Measurements from ENCODE around the gene MATN4.
A peak's percentile ranks its signal among the peaks of the same experiment; 100 is the strongest.

MATN4 gene

GRCh38 chr20:45294003-45294368 lies 14.1 kb downstream of the MATN4 start:
- TF ChIP-seq, protein P1, sequence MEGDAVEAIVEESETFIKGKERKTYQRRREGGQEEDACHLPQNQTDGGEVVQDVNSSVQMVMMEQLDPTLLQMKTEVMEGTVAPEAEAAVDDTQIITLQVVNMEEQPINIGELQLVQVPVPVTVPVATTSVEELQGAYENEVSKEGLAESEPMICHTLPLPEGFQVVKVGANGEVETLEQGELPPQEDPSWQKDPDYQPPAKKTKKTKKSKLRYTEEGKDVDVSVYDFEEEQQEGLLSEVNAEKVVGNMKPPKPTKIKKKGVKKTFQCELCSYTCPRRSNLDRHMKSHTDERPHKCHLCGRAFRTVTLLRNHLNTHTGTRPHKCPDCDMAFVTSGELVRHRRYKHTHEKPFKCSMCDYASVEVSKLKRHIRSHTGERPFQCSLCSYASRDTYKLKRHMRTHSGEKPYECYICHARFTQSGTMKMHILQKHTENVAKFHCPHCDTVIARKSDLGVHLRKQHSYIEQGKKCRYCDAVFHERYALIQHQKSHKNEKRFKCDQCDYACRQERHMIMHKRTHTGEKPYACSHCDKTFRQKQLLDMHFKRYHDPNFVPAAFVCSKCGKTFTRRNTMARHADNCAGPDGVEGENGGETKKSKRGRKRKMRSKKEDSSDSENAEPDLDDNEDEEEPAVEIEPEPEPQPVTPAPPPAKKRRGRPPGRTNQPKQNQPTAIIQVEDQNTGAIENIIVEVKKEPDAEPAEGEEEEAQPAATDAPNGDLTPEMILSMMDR (conservative IDR thresholded peaks at IDR 0.05; ENCODE audit: low read depth, low read length), result peak; percentile 69
- no peak overlapping the region for H3K9ac ChIP-seq
- no peak overlapping the region for H3K27ac ChIP-seq
- no peaks in the 10 kb centered on the region for H3K79me2 ChIP-seq (ENCODE audit: insufficient read depth, low read depth)
- no peaks in the 10 kb centered on the region for H3K36me3 ChIP-seq (ENCODE audit: insufficient read depth)
- peaks cover 42% of the 10 kb centered on the region for H3K4me1 ChIP-seq (ENCODE audit: low read depth, poor library complexity, severe bottlenecking)
- H4K20me1 ChIP-seq (ENCODE audit: insufficient read depth), result no peaks in the 10 kb centered on the region
- peak overlapping the region; percentile 97; the same call in 1 of the 2 replicates for H2AFZ ChIP-seq (ENCODE audit: low read depth)
- no peaks in the 10 kb centered on the region for H3K27me3 ChIP-seq (ENCODE audit: insufficient read depth, low read depth)
- H3K4me3 ChIP-seq (IDR thresholded peaks at IDR 0.05; ENCODE audit: insufficient read depth, low read depth, low read length), result no peak overlapping the region
- H3K4me2 ChIP-seq, result peak overlapping the region; percentile 63; the same call in 1 of the 2 replicates

DNA sequence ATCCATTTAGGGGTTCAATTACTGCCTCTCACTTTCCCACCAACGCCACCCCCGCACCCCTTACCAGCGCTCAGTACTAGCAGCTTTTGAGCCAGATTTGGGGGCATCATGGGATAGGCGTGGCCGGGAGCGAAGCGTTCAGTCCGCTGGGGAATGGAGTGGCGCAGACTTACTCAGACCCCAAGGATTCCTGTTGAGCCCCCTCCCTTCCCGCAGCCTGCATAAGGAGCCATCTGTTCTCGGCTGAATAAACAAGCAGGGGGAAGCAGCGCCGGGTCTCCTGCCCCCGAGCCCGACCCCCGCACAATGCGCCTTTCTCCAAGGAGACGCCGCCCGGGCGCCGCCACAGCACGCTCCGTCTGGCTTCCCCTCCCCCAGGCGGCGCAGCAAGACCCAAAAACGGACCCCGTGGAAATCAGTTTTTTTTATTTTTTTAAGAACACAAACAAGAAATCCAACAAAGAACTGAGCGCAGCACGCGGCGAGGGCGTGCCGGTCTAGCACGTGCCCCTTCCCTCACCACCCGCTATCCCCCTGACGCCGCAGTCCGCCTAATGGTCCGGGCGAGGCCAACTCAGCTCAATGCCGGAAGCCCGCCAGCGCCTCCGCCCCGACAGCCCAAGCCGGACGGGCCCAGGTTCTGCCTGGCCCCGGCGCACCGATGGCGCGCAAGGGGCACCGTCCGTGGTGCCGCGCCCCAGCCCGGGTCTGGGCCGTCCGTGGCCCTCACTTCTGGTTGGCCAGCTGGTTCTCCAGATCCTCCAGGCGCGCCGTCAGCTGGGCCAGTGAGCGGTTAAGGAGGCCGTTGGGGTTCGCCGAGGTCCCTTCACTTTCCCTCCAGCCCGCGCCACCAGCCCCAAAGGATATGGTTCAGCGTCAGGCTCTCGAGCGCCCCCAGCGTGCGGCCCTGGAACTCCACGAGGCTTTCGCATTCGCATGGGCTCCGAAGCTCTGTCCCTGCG lies 14.8 kb downstream of the MATN4 start:
- H3K27ac ChIP-seq, result peak overlapping the region; percentile 83
- peak overlapping the region; percentile 97 for H2AFZ ChIP-seq (ENCODE audit: low read depth)
- TF ChIP-seq, protein P1 (conservative IDR thresholded peaks at IDR 0.05; ENCODE audit: low read depth, low read length), result peak; percentile 90
- peaks cover 42% of the 10 kb centered on the region for H3K4me1 ChIP-seq (ENCODE audit: low read depth, poor library complexity, severe bottlenecking)
- no peak overlapping the region for H3K4me3 ChIP-seq (IDR thresholded peaks at IDR 0.05; ENCODE audit: insufficient read depth, low read depth, low read length)
- H3K9ac ChIP-seq, result peak overlapping the region; percentile 91
- peak overlapping the region; percentile 63 for H3K4me2 ChIP-seq
- H3K36me3 ChIP-seq (ENCODE audit: insufficient read depth), result no peaks in the 10 kb centered on the region
- no peaks in the 10 kb centered on the region for H4K20me1 ChIP-seq (ENCODE audit: insufficient read depth)
- H3K79me2 ChIP-seq (ENCODE audit: insufficient read depth, low read depth), result no peaks in the 10 kb centered on the region
- H3K27me3 ChIP-seq (ENCODE audit: insufficient read depth, low read depth), result no peaks in the 10 kb centered on the region

- Histone ChIP-seq H3K27ac (0 out of 2 replicates have a peak overlapping the region, but pooled peaks have one; percentile 4), H3K4me2 (peak overlapping the region; percentile 63), H4K20me1 (ENCODE audit: insufficient read depth) (no peaks in the 10 kb centered on the region), H3K9ac (no peak overlapping the region), H3K27me3 (ENCODE audit: insufficient read depth, low read depth) (no peaks in the 10 kb centered on the region), H3K4me3 (IDR thresholded peaks at IDR 0.05; ENCODE audit: insufficient read depth, low read depth, low read length) (no peak overlapping the region), H3K36me3 (ENCODE audit: insufficient read depth) (no peaks in the 10 kb centered on the region), H3K4me1 (ENCODE audit: low read depth, poor library complexity, severe bottlenecking) (peaks cover 42% of the 10 kb centered on the region), H2AFZ (ENCODE audit: low read depth) (peak overlapping the region; percentile 97; the same call in 1 of the 2 replicates), H3K79me2 (ENCODE audit: insufficient read depth, low read depth) (no peaks in the 10 kb centered on the region)
- TF ChIP-seq, protein P1 (conservative IDR thresholded peaks at IDR 0.05; ENCODE audit: low read depth, low read length), result no peak
These were observed 15.8 kb downstream of the MATN4 start for GRCh38 chr20:45292343-45292742.

DNA sequence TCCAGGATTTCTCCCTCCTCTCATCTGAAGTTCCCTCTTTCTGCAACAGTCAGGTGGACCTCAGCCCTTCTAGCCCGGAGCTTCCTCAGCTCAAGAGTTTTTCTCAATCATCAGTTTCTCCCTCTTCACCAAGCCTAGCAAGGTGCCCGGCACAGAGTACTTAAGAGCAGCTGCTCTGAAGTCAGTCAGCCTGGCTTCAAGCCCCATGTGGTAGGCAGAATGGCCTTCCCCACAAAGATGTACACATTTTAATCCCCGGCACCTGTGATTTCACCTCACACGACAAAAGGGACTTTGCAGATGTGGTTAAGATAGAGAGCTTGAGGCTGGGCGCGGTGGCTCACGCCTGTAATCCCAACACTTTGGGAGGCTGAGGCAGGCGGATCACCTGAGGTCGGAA lies 16.6 kb downstream of the MATN4 start:
- peak overlapping the region; percentile 69 for H3K4me2 ChIP-seq
- H2AFZ ChIP-seq (ENCODE audit: low read depth), result peak overlapping the region; percentile 17; the same call in 1 of the 2 replicates
- H3K27ac ChIP-seq, result peak overlapping the region; percentile 49
- no peaks in the 10 kb centered on the region for H3K27me3 ChIP-seq (ENCODE audit: insufficient read depth, low read depth)
- no peak overlapping the region for H3K4me3 ChIP-seq (IDR thresholded peaks at IDR 0.05; ENCODE audit: insufficient read depth, low read depth, low read length)
- H4K20me1 ChIP-seq (ENCODE audit: insufficient read depth), result no peaks in the 10 kb centered on the region
- TF ChIP-seq, protein P1 (conservative IDR thresholded peaks at IDR 0.05; ENCODE audit: low read depth, low read length), result no peak
- no peak overlapping the region for H3K9ac ChIP-seq
- no peaks in the 10 kb centered on the region for H3K79me2 ChIP-seq (ENCODE audit: insufficient read depth, low read depth)
- H3K4me1 ChIP-seq (ENCODE audit: low read depth, poor library complexity, severe bottlenecking), result peaks cover 42% of the 10 kb centered on the region
- no peaks in the 10 kb centered on the region for H3K36me3 ChIP-seq (ENCODE audit: insufficient read depth)

Measured in KMS-11 (cell line).